Activated CD4-positive, alpha-beta memory T cell treated with anti-CD3 and anti-CD28 coated beads for 36 hours (primary cell): ENCODE results near the gene GATAD2B. TPM values are rescaled to one million over a fixed set of nuclear protein-coding genes. Genes with fewer than 3 reads are reported as not detected.
"Not testable (repeated sequence)": the region's sequence is repeated elsewhere in the genome, so short reads cannot be mapped to it uniquely, and the experiment has no call there.

ENCODE experiments used
- CTCF ChIA-PET: fragments of 350-600 bp; sonication (Branson Sonifier 250); formaldehyde crosslinking; loops from one replicate; lab custom pipeline; 2021; ENCODE audit warnings: antibody characterized with exemption, inconsistent platforms; lab: Charles Lee
- POLR2A ChIA-PET: fragments of 350-600 bp; sonication (Branson Sonifier 250); formaldehyde crosslinking; loops from one replicate; lab custom pipeline; 2021; ENCODE audit warnings: antibody characterized with exemption; lab: Charles Lee
- DNase-seq: peaks from one replicate; pipeline ENCODE4 v3.0.0-alpha.2; 2020
- H3K27ac Mint-ChIP-seq: one replicate; pipeline ENCODE4 v1.8.0; 2021; ENCODE audit warnings: mixed read lengths
- H3K27me3 Mint-ChIP-seq: one replicate; pipeline ENCODE4 v1.8.0; 2021; ENCODE audit warnings: mixed read lengths
- H3K36me3 Mint-ChIP-seq: one replicate; pipeline ENCODE4 v1.8.0; 2021; ENCODE audit warnings: mixed read lengths
- H3K4me1 Mint-ChIP-seq: one replicate; pipeline ENCODE4 v1.8.0; 2021; ENCODE audit warnings: low read depth, mixed read lengths
- H3K4me3 Mint-ChIP-seq: one replicate; pipeline ENCODE4 v1.8.0; 2021; ENCODE audit warnings: mild to moderate bottlenecking, mixed read lengths
- H3K9me3 Mint-ChIP-seq: one replicate; pipeline ENCODE4 v1.8.0; 2021; ENCODE audit warnings: mixed read lengths
- intact Hi-C: fragments of 100-400 bp; cut with micrococcal nuclease; formaldehyde crosslinking; loops from one replicate; pipeline ENCODE4 v1.15.1; 2023
- microRNA-seq: library from miRNA; unstranded; fragments of <30 nt; microRNA quantifications from one replicate; pipeline ENCODE4 v1.2.0, GENCODE V29; 2022; ENCODE audit warnings: borderline number of aligned reads, borderline microRNAs expressed, borderline replicate concordance
- total RNA-seq, 2 experiments: library from RNA; stranded (reverse); gene quantifications; one replicate each; pipeline ENCODE4 v1.2.3, GENCODE V29; 2021

The GATAD2B gene
- total RNA-seq, 2 experiments from 2014 or later: 66.4 to 67.9 TPM

DNA sequence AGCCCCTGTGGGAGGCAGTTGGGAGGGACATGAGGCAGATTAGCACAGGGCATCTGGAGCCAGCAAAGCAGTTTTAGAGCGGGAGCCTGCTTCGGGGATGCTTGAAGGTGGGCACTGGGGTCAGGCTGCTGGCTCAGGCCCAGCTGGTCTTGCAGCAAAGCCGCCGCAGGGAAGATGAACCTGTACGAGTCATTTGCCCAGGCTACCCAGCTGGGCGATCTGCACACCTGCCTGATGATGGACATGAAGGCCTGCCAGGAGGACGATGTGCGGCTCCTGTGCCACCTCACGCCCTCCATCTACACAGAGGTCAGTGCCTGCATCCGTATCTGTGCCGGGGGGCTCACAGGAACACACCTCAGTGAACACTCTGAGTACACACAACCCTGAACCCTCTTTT lies 155.3 kb downstream of the GATAD2B start:
- Mint-ChIP-seq H3K27me3 (no peaks in the 10 kb centered on the region), H3K9me3 (no peaks in the 10 kb centered on the region), H3K36me3 (peaks cover 31% of the 10 kb centered on the region), H3K4me3 (no peak overlapping the region), H3K4me1 (no peaks in the 10 kb centered on the region), H3K27ac (no peak overlapping the region)
- POLR2A ChIA-PET: no interaction called here
- intact Hi-C loops: no loop called here
- CTCF ChIA-PET: interaction anchor here (0.6 kb wide), 1 partner anchor 16 kb away, joined by 3 read pairs; no protein-coding TSS in a partner anchor
- DNase-seq: no peak

DNA sequence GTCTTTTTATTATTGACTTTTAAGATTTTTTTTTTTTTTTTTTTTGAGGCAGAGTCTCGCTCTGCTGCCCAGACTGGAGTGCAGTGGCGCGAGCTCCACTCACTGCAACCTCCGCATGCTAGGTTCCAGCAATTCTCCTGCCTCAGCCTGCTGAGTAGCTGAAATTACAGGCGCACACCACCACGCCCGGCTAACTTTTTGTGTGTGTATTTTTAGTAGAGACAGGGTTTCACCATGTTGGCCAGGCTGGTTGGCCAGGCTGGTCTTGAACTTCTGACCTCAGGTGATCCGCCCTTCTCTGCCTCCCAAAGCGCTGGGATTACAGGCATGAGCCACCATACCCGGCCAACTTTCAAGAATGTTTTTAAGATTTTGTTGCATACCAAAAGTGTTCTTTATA lies 156.1 kb downstream of the GATAD2B start:
- CTCF ChIA-PET, POLR2A ChIA-PET: not testable (repeated sequence)

DNA sequence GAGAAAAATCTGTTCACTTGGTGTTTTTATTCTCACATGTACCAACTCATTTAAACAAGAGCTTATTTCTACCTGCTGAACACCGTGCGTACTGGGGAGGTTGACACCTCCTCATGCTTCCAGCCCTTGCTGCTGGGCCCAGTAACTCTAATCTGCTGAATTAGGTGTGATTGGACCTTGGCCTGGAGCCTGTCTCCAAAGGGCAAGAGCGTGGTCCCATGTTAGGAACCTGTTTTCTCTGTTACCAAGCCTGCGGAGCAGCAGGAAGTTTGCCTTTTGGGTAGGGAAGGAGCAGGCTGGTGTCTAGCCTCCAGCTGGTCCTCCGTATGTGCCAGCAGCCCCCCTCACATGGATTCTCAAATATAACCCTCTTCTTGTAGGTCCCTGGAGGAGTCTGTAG lies 158.5 kb downstream of the GATAD2B start:
- Mint-ChIP-seq H3K27me3 (no peaks in the 10 kb centered on the region), H3K9me3 (no peaks in the 10 kb centered on the region), H3K27ac (no peak overlapping the region), H3K4me3 (no peak overlapping the region), H3K36me3 (peaks cover 43% of the 10 kb centered on the region), H3K4me1 (no peaks in the 10 kb centered on the region)
- no peak for DNase-seq
- intact Hi-C loops: no loop called here
- CTCF ChIA-PET: interaction anchor here (0.8 to 1.9 kb wide), 2 partner anchors 11 to 254 kb away, joined by 4 read pairs; partner anchors contain the start of gene SLC27A3
- POLR2A ChIA-PET: no interaction called here

More for the DNA sequence above, 156.1 kb downstream of the GATAD2B start:
- intact Hi-C loops, H3K9me3 Mint-ChIP-seq, H3K4me3 Mint-ChIP-seq, H3K27me3 Mint-ChIP-seq, DNase-seq, H3K4me1 Mint-ChIP-seq, H3K27ac Mint-ChIP-seq: not testable (repeated sequence)
- peaks cover 34% of the 10 kb centered on the region for H3K36me3 Mint-ChIP-seq

DNA sequence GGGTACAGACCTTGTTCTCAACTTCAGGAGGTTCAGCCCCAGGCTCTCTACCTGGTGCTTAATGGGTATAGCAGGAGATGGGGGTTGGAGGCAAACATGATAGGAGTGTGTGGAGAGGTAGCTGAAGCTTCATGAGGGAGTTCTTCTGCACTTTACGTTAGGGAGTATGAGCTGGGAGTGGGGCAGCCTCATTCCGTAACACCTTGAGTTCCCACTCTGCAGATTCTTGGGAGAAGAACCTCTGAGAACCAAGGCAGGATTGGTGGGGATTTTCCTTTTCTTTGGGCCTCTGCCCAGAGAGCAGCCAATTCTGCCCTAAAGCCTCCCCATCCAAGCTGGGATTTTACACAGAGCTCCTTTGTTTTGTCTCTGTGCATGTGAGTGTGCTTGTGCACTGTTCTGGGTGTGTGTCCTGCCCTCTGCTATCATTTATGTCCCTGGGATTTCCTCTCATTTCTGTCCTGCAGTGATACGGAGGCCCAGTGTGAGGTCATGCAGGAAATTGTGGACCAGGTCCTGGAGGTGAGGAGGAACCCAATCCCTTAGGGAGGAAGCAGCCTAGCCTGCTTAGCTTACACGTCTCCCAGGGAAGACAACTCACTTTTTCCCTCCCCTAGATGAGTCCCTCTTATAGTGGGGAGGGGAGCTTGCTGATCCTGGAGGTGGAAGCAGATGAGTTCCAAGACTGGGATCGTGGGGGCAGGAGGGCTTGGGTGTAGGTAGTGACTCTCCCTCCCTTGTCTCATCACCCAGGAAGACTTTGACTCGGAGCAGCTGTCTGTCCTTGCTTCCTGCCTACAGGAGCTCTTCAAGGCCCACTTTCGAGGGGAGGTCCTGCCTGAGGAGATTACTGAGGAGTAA lies 159.2 kb downstream of the GATAD2B start:
- POLR2A ChIA-PET: interaction anchor here (0.9 to 1.0 kb wide), 2 partner anchors 9 to 12 kb away, joined by 3 to 4 read pairs; partner anchors contain the start of gene SLC27A3
- no peak for DNase-seq
- Mint-ChIP-seq H3K4me1 (no peaks in the 10 kb centered on the region), H3K27ac (no peak overlapping the region), H3K9me3 (no peaks in the 10 kb centered on the region), H3K27me3 (no peaks in the 10 kb centered on the region), H3K4me3 (no peak overlapping the region), H3K36me3 (peaks cover 40% of the 10 kb centered on the region)
- CTCF ChIA-PET: interaction anchor here (0.8 to 1.9 kb wide), 2 partner anchors 12 to 253 kb away, joined by 4 read pairs; partner anchors contain the start of gene SLC27A3
- intact Hi-C loops: no loop called here

DNA sequence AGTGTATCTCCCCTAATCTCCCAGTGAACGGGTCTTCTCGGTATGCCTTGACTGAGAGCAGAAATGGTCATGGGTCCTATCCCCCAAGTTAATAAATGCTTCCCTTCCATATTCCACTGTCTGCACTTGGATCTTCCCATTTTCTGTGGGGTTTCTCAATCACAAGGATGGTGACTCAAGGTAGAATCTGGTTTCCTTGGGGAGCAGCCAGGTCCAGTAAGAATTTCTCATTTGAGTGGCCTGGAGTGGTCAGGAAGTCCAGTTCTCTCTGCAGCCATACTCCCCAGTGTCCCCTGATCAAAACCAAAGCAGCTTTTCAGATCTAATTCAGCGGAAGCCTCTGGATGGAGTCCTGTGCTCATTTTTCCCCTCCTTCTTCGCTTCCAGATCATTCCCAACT lies 162.3 kb downstream of the GATAD2B start:
- CTCF ChIA-PET: no interaction called here

More for the DNA sequence above, 162.3 kb downstream of the GATAD2B start:
- Mint-ChIP-seq H3K27me3 (no peaks in the 10 kb centered on the region), H3K36me3 (peaks cover 31% of the 10 kb centered on the region), H3K4me3 (no peak overlapping the region), H3K4me1 (no peaks in the 10 kb centered on the region), H3K9me3 (no peaks in the 10 kb centered on the region), H3K27ac (no peak overlapping the region)
- DNase-seq: no peak
- intact Hi-C loops: no loop called here
- POLR2A ChIA-PET: no interaction called here

Small RNA genes lying within 50 kb of the gene (microRNA-seq; reads per million reads assigned to microRNA genes)
- 2.0 reads per million for gene MIR6737

Other genes starting within 250 kb of the GATAD2B start
- gene NPR1, start 244.3 kb downstream of the GATAD2B start, total RNA-seq: under 1 TPM; 0.05 to 0.07 TPM
- 10 to 100 TPM; 45.5 to 47.7 TPM for gene INTS3, start 194.9 kb downstream of the GATAD2B start, total RNA-seq
- gene SLC27A3, start 147.6 kb downstream of the GATAD2B start, total RNA-seq: 1 to 10 TPM; 5.9 to 7.8 TPM
- gene DENND4B, start 23.7 kb upstream of the GATAD2B start, total RNA-seq: 100 to 1,000 TPM in 1 of 2 experiments, 10 to 100 TPM in 1; 98.1 to 108 TPM
- gene CRTC2, start 35.6 kb upstream of the GATAD2B start, total RNA-seq: 10 to 100 TPM; 60.8 to 78.0 TPM
- 10 to 100 TPM; 67.0 to 68.7 TPM for gene SLC39A1, start 40.6 kb upstream of the GATAD2B start, total RNA-seq
- 1 to 10 TPM; 8.5 to 8.7 TPM for gene CREB3L4, start 44.9 kb upstream of the GATAD2B start, total RNA-seq
- 100 to 1,000 TPM; 134 to 136 TPM for gene JTB, start 54.7 kb upstream of the GATAD2B start, total RNA-seq
- 1 to 10 TPM; 2.9 to 4.1 TPM for gene RAB13, start 63.4 kb upstream of the GATAD2B start, total RNA-seq
- gene RPS27, start 67.8 kb upstream of the GATAD2B start, total RNA-seq: 1,000 to 10,000 TPM; 1,861 to 1,992 TPM
- gene NUP210L, start 232.1 kb upstream of the GATAD2B start, total RNA-seq: under 1 TPM; 0.05 to 0.12 TPM